ENCODE data around the gene TNFRSF1B.
A peak's percentile ranks its signal among the peaks of the same experiment; 100 is the strongest.

The TNFRSF1B gene

DNA sequence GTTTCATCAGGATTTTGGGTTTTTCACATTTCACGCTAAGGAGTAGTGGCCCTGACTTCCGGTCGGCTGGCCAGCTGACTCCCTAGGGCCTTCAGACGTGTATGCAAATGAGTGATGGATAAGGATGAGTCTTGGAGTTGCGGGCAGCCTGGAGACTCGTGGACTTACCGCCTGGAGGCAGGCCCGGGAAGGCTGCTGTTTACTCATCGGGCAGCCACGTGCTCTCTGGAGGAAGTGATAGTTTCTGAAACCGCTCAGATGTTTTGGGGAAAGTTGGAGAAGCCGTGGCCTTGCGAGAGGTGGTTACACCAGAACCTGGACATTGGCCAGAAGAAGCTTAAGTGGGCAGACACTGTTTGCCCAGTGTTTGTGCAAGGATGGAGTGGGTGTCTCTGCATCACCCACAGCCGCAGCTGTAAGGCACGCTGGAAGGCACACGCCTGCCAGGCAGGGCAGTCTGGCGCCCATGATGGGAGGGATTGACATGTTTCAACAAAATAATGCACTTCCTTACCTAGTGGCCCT, 23.1 kb upstream of the TNFRSF1B start (continued):
- TF ChIP-seq, protein P1, sequence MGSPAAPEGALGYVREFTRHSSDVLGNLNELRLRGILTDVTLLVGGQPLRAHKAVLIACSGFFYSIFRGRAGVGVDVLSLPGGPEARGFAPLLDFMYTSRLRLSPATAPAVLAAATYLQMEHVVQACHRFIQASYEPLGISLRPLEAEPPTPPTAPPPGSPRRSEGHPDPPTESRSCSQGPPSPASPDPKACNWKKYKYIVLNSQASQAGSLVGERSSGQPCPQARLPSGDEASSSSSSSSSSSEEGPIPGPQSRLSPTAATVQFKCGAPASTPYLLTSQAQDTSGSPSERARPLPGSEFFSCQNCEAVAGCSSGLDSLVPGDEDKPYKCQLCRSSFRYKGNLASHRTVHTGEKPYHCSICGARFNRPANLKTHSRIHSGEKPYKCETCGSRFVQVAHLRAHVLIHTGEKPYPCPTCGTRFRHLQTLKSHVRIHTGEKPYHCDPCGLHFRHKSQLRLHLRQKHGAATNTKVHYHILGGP (tag by site-specific recombination; IDR thresholded peaks at IDR 0.05): no peak
- TF ChIP-seq MEIS1 (CRISPR knock-in tag; IDR thresholded peaks at IDR 0.05; ENCODE audit: borderline replicate concordance): no peak
- TF ChIP-seq EGR2 (tag by site-specific recombination; IDR thresholded peaks at IDR 0.05; ENCODE audit: low read depth): peak; percentile 94
- TF ChIP-seq, protein P2, sequence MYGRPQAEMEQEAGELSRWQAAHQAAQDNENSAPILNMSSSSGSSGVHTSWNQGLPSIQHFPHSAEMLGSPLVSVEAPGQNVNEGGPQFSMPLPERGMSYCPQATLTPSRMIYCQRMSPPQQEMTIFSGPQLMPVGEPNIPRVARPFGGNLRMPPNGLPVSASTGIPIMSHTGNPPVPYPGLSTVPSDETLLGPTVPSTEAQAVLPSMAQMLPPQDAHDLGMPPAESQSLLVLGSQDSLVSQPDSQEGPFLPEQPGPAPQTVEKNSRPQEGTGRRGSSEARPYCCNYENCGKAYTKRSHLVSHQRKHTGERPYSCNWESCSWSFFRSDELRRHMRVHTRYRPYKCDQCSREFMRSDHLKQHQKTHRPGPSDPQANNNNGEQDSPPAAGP (tag by site-specific recombination; IDR thresholded peaks at IDR 0.05): no peak
- TF ChIP-seq, protein P3, sequence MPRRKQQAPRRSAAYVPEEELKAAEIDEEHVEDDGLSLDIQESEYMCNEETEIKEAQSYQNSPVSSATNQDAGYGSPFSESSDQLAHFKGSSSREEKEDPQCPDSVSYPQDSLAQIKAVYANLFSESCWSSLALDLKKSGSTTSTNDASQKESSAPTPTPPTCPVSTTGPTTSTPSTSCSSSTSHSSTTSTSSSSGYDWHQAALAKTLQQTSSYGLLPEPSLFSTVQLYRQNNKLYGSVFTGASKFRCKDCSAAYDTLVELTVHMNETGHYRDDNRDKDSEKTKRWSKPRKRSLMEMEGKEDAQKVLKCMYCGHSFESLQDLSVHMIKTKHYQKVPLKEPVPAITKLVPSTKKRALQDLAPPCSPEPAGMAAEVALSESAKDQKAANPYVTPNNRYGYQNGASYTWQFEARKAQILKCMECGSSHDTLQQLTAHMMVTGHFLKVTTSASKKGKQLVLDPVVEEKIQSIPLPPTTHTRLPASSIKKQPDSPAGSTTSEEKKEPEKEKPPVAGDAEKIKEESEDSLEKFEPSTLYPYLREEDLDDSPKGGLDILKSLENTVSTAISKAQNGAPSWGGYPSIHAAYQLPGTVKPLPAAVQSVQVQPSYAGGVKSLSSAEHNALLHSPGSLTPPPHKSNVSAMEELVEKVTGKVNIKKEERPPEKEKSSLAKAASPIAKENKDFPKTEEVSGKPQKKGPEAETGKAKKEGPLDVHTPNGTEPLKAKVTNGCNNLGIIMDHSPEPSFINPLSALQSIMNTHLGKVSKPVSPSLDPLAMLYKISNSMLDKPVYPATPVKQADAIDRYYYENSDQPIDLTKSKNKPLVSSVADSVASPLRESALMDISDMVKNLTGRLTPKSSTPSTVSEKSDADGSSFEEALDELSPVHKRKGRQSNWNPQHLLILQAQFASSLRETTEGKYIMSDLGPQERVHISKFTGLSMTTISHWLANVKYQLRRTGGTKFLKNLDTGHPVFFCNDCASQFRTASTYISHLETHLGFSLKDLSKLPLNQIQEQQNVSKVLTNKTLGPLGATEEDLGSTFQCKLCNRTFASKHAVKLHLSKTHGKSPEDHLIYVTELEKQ (tag by site-specific recombination; IDR thresholded peaks at IDR 0.05; ENCODE audit: borderline replicate concordance): no peak
- no peak for TF ChIP-seq HOXA7 (CRISPR knock-in tag; IDR thresholded peaks at IDR 0.05; ENCODE audit: borderline replicate concordance)

DNA sequence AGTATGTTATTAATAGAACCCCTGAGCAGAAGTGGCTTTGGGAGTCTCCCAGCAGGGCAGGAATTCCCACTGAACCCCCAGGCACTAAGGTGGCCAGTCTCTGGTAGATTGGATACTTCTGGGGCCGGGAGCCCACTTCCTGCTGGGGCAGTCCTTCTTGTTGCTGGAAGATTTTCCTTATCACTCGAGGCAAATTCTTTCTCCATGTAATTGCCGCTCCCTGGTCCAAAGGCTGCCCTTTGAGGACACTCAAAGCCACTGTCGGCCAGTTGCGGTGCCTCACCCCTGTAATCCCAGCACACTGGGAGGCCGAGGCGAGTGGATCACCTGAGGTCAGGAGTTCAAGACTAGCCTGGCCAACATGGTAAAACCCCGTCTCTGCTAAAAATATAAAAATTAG, 22.6 kb upstream of the TNFRSF1B start:
- Histone ChIP-seq H3K36me3 (ENCODE audit: control insufficient read depth in 2 of 2, insufficient read depth in 1 of 2, low read length in 2 of 2) (no peaks in the 10 kb centered on the region), H3K9me3 (ENCODE audit: control insufficient read depth, insufficient read depth, low read depth, low read length) (no peaks in the 10 kb centered on the region), H3K27ac (ENCODE audit: extremely low read depth, low read depth, low read length) (no peak overlapping the region), H3K4me3 (ENCODE audit: low read depth, low read length) (no peak overlapping the region), H3K4me1 (ENCODE audit: control insufficient read depth, insufficient read depth, low read length) (peaks cover 6% of the 10 kb centered on the region; the same call in 1 of the 2 replicates)
- ChIA-PET CTCF (no interaction called here), POLR2A (interaction anchor here (0.7 kb wide), 1 partner anchor 311 kb away, joined by 5 read pairs; no protein-coding TSS in a partner anchor)
- TF ChIP-seq ZNF776 (tag by site-specific recombination; IDR thresholded peaks at IDR 0.05; ENCODE audit: borderline replicate concordance) (no peak), SP3 (tag by site-specific recombination; IDR thresholded peaks at IDR 0.05) (no peak), SALL2 (tag by site-specific recombination; IDR thresholded peaks at IDR 0.05; ENCODE audit: borderline replicate concordance) (no peak), WT1 (tag by site-specific recombination; IDR thresholded peaks at IDR 0.05) (no peak), RBAK (tag by site-specific recombination; IDR thresholded peaks at IDR 0.05) (no peak), ZNF585B (tag by site-specific recombination; IDR thresholded peaks at IDR 0.05) (no peak), ZNF596 (tag by site-specific recombination; IDR thresholded peaks at IDR 0.05) (no peak), ZNF623 (tag by site-specific recombination; IDR thresholded peaks at IDR 0.05) (no peak), ZNF202 (tag by site-specific recombination; IDR thresholded peaks at IDR 0.05; ENCODE audit: borderline replicate concordance) (no peak), ZNF423 (tag by site-specific recombination; IDR thresholded peaks at IDR 0.05) (no peak), IKZF3 (tag by site-specific recombination; IDR thresholded peaks at IDR 0.05) (no peak), ZNF16 (tag by site-specific recombination; IDR thresholded peaks at IDR 0.05; ENCODE audit: low read depth) (no peak), ZNF292 (tag by site-specific recombination; IDR thresholded peaks at IDR 0.05; ENCODE audit: borderline replicate concordance, low read depth) (no peak), ZNF239 (tag by site-specific recombination; IDR thresholded peaks at IDR 0.05) (no peak)
- TF ChIP-seq, protein P2 (tag by site-specific recombination; IDR thresholded peaks at IDR 0.05): no peak
- TF ChIP-seq, protein P1 (tag by site-specific recombination; IDR thresholded peaks at IDR 0.05): no peak
- TF ChIP-seq, protein P4, sequence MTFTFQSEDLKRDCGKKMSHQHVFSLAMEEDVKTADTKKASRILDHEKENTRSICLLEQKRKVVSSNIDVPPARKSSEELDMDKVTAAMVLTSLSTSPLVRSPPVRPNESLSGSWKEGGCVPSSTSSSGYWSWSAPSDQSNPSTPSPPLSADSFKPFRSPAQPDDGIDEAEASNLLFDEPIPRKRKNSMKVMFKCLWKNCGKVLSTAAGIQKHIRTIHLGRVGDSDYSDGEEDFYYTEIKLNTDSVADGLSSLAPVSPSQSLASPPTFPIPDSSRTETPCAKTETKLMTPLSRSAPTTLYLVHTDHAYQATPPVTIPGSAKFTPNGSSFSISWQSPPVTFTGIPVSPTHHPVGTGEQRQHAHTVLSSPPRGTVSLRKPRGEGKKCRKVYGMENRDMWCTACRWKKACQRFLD (tag by site-specific recombination; IDR thresholded peaks at IDR 0.05): no peak
- TF ChIP-seq, protein P5, sequence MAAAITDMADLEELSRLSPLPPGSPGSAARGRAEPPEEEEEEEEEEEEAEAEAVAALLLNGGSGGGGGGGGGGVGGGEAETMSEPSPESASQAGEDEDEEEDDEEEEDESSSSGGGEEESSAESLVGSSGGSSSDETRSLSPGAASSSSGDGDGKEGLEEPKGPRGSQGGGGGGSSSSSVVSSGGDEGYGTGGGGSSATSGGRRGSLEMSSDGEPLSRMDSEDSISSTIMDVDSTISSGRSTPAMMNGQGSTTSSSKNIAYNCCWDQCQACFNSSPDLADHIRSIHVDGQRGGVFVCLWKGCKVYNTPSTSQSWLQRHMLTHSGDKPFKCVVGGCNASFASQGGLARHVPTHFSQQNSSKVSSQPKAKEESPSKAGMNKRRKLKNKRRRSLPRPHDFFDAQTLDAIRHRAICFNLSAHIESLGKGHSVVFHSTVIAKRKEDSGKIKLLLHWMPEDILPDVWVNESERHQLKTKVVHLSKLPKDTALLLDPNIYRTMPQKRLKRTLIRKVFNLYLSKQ (tag by site-specific recombination; IDR thresholded peaks at IDR 0.05; ENCODE audit: borderline replicate concordance): no peak
- TF ChIP-seq, protein P6, sequence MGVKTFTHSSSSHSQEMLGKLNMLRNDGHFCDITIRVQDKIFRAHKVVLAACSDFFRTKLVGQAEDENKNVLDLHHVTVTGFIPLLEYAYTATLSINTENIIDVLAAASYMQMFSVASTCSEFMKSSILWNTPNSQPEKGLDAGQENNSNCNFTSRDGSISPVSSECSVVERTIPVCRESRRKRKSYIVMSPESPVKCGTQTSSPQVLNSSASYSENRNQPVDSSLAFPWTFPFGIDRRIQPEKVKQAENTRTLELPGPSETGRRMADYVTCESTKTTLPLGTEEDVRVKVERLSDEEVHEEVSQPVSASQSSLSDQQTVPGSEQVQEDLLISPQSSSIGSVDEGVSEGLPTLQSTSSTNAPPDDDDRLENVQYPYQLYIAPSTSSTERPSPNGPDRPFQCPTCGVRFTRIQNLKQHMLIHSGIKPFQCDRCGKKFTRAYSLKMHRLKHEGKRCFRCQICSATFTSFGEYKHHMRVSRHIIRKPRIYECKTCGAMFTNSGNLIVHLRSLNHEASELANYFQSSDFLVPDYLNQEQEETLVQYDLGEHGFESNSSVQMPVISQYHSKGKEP (tag by site-specific recombination; IDR thresholded peaks at IDR 0.05): no peak

Measured in HEK293 (cell line).